Tibial nerve (tissue), 4 donors: Measurements from ENCODE around the gene ACAD9. TPM values are rescaled to one million over a fixed set of nuclear protein-coding genes. Genes with fewer than 3 reads are reported as not detected.
A peak's percentile ranks its signal among the peaks of the same experiment; 100 is the strongest.
"Not testable (repeated sequence)": the region's sequence is repeated elsewhere in the genome, so short reads cannot be mapped to it uniquely, and the experiment has no call there.

Experiments
- DNase-seq, 2 donors: peaks; one replicate each; pipeline ENCODE4 v3.0.0-alpha.2; 2019; ENCODE audit warnings: low spot score in 2 of 2
- H3K27ac ChIP-seq, 4 donors: fragments of 200-600 bp; sonication (generic) in 3 of 4; one replicate each; pipeline ENCODE4 v1.5.1; 2017 to 2019; ENCODE audit warnings: mild to moderate bottlenecking in 1 of 4
- H3K27me3 ChIP-seq, 2 donors: fragments of 200-600 bp; sonication (generic) in 1 of 2; one replicate each; pipeline versions ENCODE4 v1.5.1 to v1.6.0; 2017 to 2019
- H3K36me3 ChIP-seq, 3 donors: fragments of 200-600 bp; sonication (generic); one replicate each; pipeline ENCODE4 v1.5.1; 2018 to 2019
- H3K4me1 ChIP-seq, 4 donors: fragments of 200-600 bp; sonication (generic) in 3 of 4; one replicate each; pipeline ENCODE4 v1.5.1; 2017 to 2019
- H3K4me3 ChIP-seq, 4 donors: fragments of 200-600 bp; sonication (generic) in 3 of 4; one replicate each; pipeline ENCODE4 v1.5.1; 2017 to 2019; ENCODE audit warnings: mild to moderate bottlenecking in 1 of 4, moderate library complexity in 1 of 4
- H3K9me3 ChIP-seq, 4 donors: fragments of 200-600 bp; sonication (generic) in 3 of 4; one replicate each; pipeline ENCODE4 v1.5.1; 2017 to 2019
- CTCF ChIP-seq, 5 experiments: fragments of 200-600 bp in 3 of 5; fragments of 450-650 bp in 2 of 5; sonication (generic) in 3 of 5; IDR thresholded peaks; one replicate each; pipeline ENCODE4 v1.5.1; 2016 to 2019; ENCODE audit warnings: antibody characterized with exemption in 5 of 5, mild to moderate bottlenecking in 3 of 5, moderate library complexity in 2 of 5
- EP300 ChIP-seq, 2 donors: sonication (generic); formaldehyde crosslinking; IDR thresholded peaks; one replicate each; pipeline ENCODE4 v1.6.1; 2017; ENCODE audit warnings: antibody characterized with exemption in 2 of 2, mild to moderate bottlenecking in 1 of 2
- POLR2A ChIP-seq, 2 donors: fragments of 450-650 bp; IDR thresholded peaks; one replicate each; pipeline ENCODE4 v1.6.1; 2017; ENCODE audit warnings: antibody characterized with exemption in 2 of 2, mild to moderate bottlenecking in 2 of 2, moderate library complexity in 2 of 2
- WGBS, 2 donors: methylation state at CpG; one replicate each; pipeline ENCODE4 v1.1.5; 2018; 5-methylcytosine and 5-hydroxymethylcytosine counted together
- total RNA-seq, 4 donors: library from RNA; depleted of rRNA; stranded (reverse); fragments of >200 nt; gene quantifications; one replicate each; pipeline ENCODE4 v1.1.0, GENCODE V29; 2016

Gene ACAD9
- total RNA-seq: 10 to 100 TPM; 49.6 to 81.9 (median 63.7) TPM

GRCh38 chr3:128879125-128879969, at the start of gene ACAD9:
ACAD9 (plus strand) TSS chr3:128879620; CDS start chr3:128879692, 72 bp downstream.
- Histone ChIP-seq H3K9me3 (no peaks in the 10 kb centered on the region), H3K27ac (peak within 1 kb of the TSS; percentile 82 to 99 (median 94)), H3K27me3 (no peaks in the 10 kb centered on the region), H3K4me3 (peak within 1 kb of the TSS; percentile 49 to 86 (median 64)), H3K4me1 (peaks cover 0 to 54% (median 13%) of the 10 kb centered on the region in 4 donors), H3K36me3 (peaks cover 0 to 33% (median 0%) of the 10 kb centered on the region in 3 donors)
- peak; percentile 99 to 100 for TF ChIP-seq EP300 (IDR thresholded peaks at IDR 0.05)
- peak in 2 of 5 experiments; percentile 53 to 58 for TF ChIP-seq CTCF (IDR thresholded peaks at IDR 0.05)
- peak; percentile 87 to 96 for TF ChIP-seq POLR2A (IDR thresholded peaks at IDR 0.05)
- WGBS, 2 donors: 0% methylated on average over 36 to 61 of the region's 65 CpGs
- peak; percentile 95 to 97 for DNase-seq

- not testable (repeated sequence) for H3K4me3 ChIP-seq, H3K9me3 ChIP-seq, H3K27me3 ChIP-seq, DNase-seq, H3K27ac ChIP-seq, H3K4me1 ChIP-seq, H3K36me3 ChIP-seq
- 79 to 83% methylated on average over 7 of the region's 7 CpGs for WGBS, 2 donors
Observed at GRCh38 chr3:128829925-128830625, 49.3 kb upstream of the ACAD9 start.

- not testable (repeated sequence) for H3K27me3 ChIP-seq, H3K4me3 ChIP-seq, DNase-seq, H3K27ac ChIP-seq, H3K4me1 ChIP-seq, H3K9me3 ChIP-seq, H3K36me3 ChIP-seq
- 79 to 80% methylated on average over 5 of the region's 5 CpGs for WGBS, 2 donors
Observed at GRCh38 chr3:128830762-128831161, 48.7 kb upstream of the ACAD9 start.

- not testable (repeated sequence) for H3K4me3 ChIP-seq, H3K9me3 ChIP-seq
Observed at GRCh38 chr3:128832979-128833378, 46.4 kb upstream of the ACAD9 start.

GRCh38 chr3:128835096-128835495, 44.3 kb upstream of the ACAD9 start:
- Histone ChIP-seq H3K36me3 (no peaks in the 10 kb centered on the region), H3K9me3 (no peaks in the 10 kb centered on the region), H3K4me1 (no peaks in the 10 kb centered on the region), H3K4me3 (no peak overlapping the region), H3K27ac (no peak overlapping the region), H3K27me3 (no peaks in the 10 kb centered on the region)
- WGBS, 2 donors: 79 to 85% methylated on average over 4 of the region's 4 CpGs
- no peak for TF ChIP-seq POLR2A (IDR thresholded peaks at IDR 0.05)
- no peak for TF ChIP-seq CTCF (IDR thresholded peaks at IDR 0.05)
- TF ChIP-seq EP300 (IDR thresholded peaks at IDR 0.05): no peak
- DNase-seq: no peak

More at GRCh38 chr3:128832979-128833378, 46.4 kb upstream of the ACAD9 start:
- not testable (repeated sequence) for H3K36me3 ChIP-seq, H3K4me1 ChIP-seq, DNase-seq, H3K27me3 ChIP-seq, H3K27ac ChIP-seq
- WGBS, 2 donors: 84 to 85% methylated on average over 5 of the region's 5 CpGs

- Histone ChIP-seq H3K36me3 (no peaks in the 10 kb centered on the region), H3K4me3 (no peak overlapping the region), H3K27me3 (no peaks in the 10 kb centered on the region), H3K27ac (no peak overlapping the region), H3K9me3 (no peaks in the 10 kb centered on the region), H3K4me1 (peaks cover 0 to 17% (median 6%) of the 10 kb centered on the region in 4 donors)
- no peak for DNase-seq
- no peak for TF ChIP-seq CTCF (IDR thresholded peaks at IDR 0.05)
- no peak for TF ChIP-seq EP300 (IDR thresholded peaks at IDR 0.05)
- no peak for TF ChIP-seq POLR2A (IDR thresholded peaks at IDR 0.05)
- WGBS, 2 donors: 83 to 85% methylated on average over 9 to 10 of the region's 10 CpGs
Observed at GRCh38 chr3:128841926-128842920, 37.2 kb upstream of the ACAD9 start.
